Retinal pigment epithelial cell (primary cell): ENCODE data around the gene TRAF3IP1.
"Not testable (repeated sequence)": the region's sequence is repeated elsewhere in the genome, so short reads cannot be mapped to it uniquely, and the experiment has no call there.

Experiments
- DNase-seq: peaks from one replicate; pipeline ENCODE4 v3.0.0-alpha.2; 2010; ENCODE audit warnings: low read depth
- H3K4me3 ChIP-seq: 2 replicates; pipeline ENCODE4 v1.5.1; 2011; ENCODE audit warnings: mild to moderate bottlenecking, low read length, control low read depth, moderate library complexity
- CTCF ChIP-seq: conservative IDR thresholded peaks from 2 replicates; pipeline ENCODE4 v1.5.1; 2011; ENCODE audit warnings: low read depth, low read length, control low read depth, inconsistent platforms

The TRAF3IP1 gene

GRCh38 chr2:238326801-238327365, 6.6 kb downstream of the TRAF3IP1 start:
- no peak for DNase-seq
- no peak for TF ChIP-seq CTCF
- no peak overlapping the region for H3K4me3 ChIP-seq

- H3K4me3 ChIP-seq = no peak overlapping the region
- TF ChIP-seq CTCF = no peak
- no peak for DNase-seq
These were observed 7.4 kb downstream of the TRAF3IP1 start for GRCh38 chr2:238327751-238328150.

- DNase-seq = no peak
- no peak for TF ChIP-seq CTCF
These were observed 10.1 kb downstream of the TRAF3IP1 start for GRCh38 chr2:238330391-238330790.

GRCh38 chr2:238331916-238332315, 11.6 kb downstream of the TRAF3IP1 start:
- no peak for TF ChIP-seq CTCF
- no peak for DNase-seq
- no peak overlapping the region for H3K4me3 ChIP-seq

More at GRCh38 chr2:238330391-238330790, 10.1 kb downstream of the TRAF3IP1 start:
- H3K4me3 ChIP-seq = no peak overlapping the region

- no peak overlapping the region for H3K4me3 ChIP-seq
- DNase-seq = no peak
These were observed 14.6 kb downstream of the TRAF3IP1 start for GRCh38 chr2:238334885-238335284.

GRCh38 chr2:238335591-238335990, 15.3 kb downstream of the TRAF3IP1 start:
- DNase-seq, H3K4me3 ChIP-seq: not testable (repeated sequence)

More at GRCh38 chr2:238334885-238335284, 14.6 kb downstream of the TRAF3IP1 start:
- TF ChIP-seq CTCF = no peak

GRCh38 chr2:238336151-238336550, 15.8 kb downstream of the TRAF3IP1 start:
- no peak for DNase-seq
- no peak overlapping the region for H3K4me3 ChIP-seq
- no peak for TF ChIP-seq CTCF
